ENCODE measurements around the gene WDR55. TPM values are rescaled to one million over a fixed set of nuclear protein-coding genes. Genes with fewer than 3 reads are reported as not detected.

Gene WDR55
- total and polyA plus RNA-seq, 2 of the 13 experiments (the other 11 are each of a cell fraction or from before 2014, with no cell fraction given): 17.7 to 18.2 TPM

DNA sequence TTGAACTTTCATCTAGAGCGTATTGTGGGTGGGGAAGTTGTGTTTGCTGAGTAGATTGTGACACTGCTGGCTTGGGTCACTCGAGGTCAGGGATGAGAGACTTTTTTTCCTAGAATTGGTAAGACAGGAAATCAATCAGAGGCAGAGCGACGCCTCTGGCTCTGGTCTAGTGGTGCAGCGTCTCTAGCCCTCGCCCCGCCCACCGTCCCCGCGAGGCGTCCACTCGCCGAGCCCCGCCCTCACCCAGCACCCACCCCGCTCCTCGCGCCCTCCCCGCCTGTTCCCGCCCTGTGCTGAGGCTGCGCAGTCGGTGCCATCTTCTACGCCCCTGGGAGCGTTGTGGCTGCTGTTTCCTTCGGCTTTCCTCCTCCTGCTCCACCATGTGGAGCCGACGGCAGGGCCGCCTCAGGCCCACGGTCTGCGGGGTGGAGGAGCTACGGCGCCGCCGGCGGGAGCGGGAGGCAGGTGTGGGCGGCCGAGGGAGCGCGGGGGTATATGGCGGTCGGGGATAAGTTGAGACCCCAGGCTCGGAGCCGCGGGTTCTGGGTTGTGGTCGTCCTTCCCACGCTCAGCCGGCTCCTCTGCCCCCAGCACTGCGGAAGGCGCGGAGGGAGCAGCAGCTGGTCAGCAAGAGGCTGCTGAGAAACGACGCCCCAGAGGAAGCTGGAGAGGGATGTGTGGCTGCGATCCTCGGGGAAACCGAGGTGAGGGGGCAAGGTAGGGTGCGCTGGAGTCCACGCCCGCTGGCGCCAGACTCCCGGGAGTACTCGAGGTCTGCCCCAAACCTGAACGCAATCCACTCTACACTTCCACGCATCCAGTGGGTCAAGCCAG, 25.3 kb upstream of the WDR55 start, which contains the start of gene TMCO6 (continued):
- TF ChIP-seq, protein P1, sequence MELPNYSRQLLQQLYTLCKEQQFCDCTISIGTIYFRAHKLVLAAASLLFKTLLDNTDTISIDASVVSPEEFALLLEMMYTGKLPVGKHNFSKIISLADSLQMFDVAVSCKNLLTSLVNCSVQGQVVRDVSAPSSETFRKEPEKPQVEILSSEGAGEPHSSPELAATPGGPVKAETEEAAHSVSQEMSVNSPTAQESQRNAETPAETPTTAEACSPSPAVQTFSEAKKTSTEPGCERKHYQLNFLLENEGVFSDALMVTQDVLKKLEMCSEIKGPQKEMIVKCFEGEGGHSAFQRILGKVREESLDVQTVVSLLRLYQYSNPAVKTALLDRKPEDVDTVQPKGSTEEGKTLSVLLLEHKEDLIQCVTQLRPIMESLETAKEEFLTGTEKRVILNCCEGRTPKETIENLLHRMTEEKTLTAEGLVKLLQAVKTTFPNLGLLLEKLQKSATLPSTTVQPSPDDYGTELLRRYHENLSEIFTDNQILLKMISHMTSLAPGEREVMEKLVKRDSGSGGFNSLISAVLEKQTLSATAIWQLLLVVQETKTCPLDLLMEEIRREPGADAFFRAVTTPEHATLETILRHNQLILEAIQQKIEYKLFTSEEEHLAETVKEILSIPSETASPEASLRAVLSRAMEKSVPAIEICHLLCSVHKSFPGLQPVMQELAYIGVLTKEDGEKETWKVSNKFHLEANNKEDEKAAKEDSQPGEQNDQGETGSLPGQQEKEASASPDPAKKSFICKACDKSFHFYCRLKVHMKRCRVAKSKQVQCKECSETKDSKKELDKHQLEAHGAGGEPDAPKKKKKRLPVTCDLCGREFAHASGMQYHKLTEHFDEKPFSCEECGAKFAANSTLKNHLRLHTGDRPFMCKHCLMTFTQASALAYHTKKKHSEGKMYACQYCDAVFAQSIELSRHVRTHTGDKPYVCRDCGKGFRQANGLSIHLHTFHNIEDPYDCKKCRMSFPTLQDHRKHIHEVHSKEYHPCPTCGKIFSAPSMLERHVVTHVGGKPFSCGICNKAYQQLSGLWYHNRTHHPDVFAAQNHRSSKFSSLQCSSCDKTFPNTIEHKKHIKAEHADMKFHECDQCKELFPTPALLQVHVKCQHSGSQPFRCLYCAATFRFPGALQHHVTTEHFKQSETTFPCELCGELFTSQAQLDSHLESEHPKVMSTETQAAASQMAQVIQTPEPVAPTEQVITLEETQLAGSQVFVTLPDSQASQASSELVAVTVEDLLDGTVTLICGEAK (IDR thresholded peaks at IDR 0.05): no peak
- TF ChIP-seq, protein P1 (CRISPR knock-in tag; IDR thresholded peaks at IDR 0.05): peak; percentile 78; the same call in 1 of the 2 replicates
- TF ChIP-seq EED (CRISPR knock-in tag; IDR thresholded peaks at IDR 0.05): peak; percentile 70
- TF ChIP-seq TCF12 (IDR thresholded peaks at IDR 0.05): no peak
- TF ChIP-seq TCF12 (CRISPR knock-in tag; IDR thresholded peaks at IDR 0.05): peak; percentile 38; the same call in 1 of the 2 replicates
- peak; percentile 82 for TF ChIP-seq ZNF670 (CRISPR knock-in tag; IDR thresholded peaks at IDR 0.05; ENCODE audit: borderline replicate concordance)
- peak; percentile 84 for TF ChIP-seq HIVEP1 (CRISPR knock-in tag; IDR thresholded peaks at IDR 0.05)
- no peak; the same call in 1 of the 2 replicates for TF ChIP-seq PCBP1 (IDR thresholded peaks at IDR 0.05; ENCODE audit: borderline replicate concordance, low read depth, low read length)
- no peak for TF ChIP-seq PCBP2 (optimal IDR thresholded peaks at IDR 0.05; ENCODE audit: low read depth, low read length, poor library complexity, severe bottlenecking)
- TF ChIP-seq, protein P2, sequence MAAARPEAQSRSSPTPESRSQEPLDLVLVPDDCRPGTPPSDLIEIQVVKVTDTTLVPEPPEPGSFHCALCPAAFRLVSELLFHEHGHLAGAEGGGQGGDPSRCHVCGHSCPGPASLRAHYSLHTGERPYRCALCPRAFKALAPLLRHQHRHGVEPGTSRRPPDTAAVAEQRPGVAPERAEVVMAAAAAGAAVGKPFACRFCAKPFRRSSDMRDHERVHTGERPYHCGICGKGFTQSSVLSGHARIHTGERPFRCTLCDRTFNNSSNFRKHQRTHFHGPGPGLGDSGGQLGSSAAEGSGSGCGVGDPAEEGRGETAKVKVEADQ (CRISPR knock-in tag; IDR thresholded peaks at IDR 0.05; ENCODE audit: borderline replicate concordance): no peak
- TF ChIP-seq, protein P3, sequence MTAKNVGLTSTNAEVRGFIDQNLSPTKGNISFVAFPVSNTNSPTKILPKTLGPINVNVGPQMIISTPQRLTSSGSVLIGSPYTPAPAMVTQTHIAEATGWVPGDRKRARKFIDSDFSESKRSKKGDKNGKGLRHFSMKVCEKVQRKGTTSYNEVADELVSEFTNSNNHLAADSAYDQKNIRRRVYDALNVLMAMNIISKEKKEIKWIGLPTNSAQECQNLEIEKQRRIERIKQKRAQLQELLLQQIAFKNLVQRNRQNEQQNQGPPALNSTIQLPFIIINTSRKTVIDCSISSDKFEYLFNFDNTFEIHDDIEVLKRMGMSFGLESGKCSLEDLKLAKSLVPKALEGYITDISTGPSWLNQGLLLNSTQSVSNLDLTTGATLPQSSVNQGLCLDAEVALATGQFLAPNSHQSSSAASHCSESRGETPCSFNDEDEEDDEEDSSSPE (CRISPR knock-in tag; IDR thresholded peaks at IDR 0.05): peak; percentile 93
- no peak for TF ChIP-seq NR3C1 (CRISPR knock-in tag; IDR thresholded peaks at IDR 0.05)

Measured in HepG2 (cell line).